Ishikawa (cell line): ENCODE results near the gene SLC5A10.

ENCODE experiments used
- CEBPB ChIP-seq: IDR thresholded peaks from 2 replicates; pipeline ENCODE4 v1.6.1; 2012
- CREB1 ChIP-seq: IDR thresholded peaks from 2 replicates; pipeline ENCODE4 v1.6.1; 2012; ENCODE audit warnings: low read depth
- EGR1 ChIP-seq: IDR thresholded peaks from 2 replicates; pipeline ENCODE4 v1.6.1; 2012
- EP300 ChIP-seq: IDR thresholded peaks from 2 replicates; pipeline ENCODE4 v1.6.1; 2012; ENCODE audit warnings: borderline replicate concordance
- FOXM1 ChIP-seq: IDR thresholded peaks from 2 replicates; pipeline ENCODE4 v1.6.1; 2012; ENCODE audit warnings: low read depth, borderline replicate concordance
- NFIC ChIP-seq: IDR thresholded peaks from 2 replicates; pipeline ENCODE4 v1.6.1; 2012
- RAD21 ChIP-seq: IDR thresholded peaks from 2 replicates; pipeline ENCODE4 v1.6.1; 2012; ENCODE audit warnings: low read depth
- TAF1 ChIP-seq: IDR thresholded peaks from 2 replicates; pipeline ENCODE4 v1.6.1; 2012; ENCODE audit warnings: low read depth, mild to moderate bottlenecking
- TCF12 ChIP-seq: IDR thresholded peaks from 2 replicates; pipeline ENCODE4 v1.6.1; 2012; ENCODE audit warnings: low read depth
- TEAD4 ChIP-seq: IDR thresholded peaks from 2 replicates; pipeline ENCODE4 v1.6.1; 2012
- YY1 ChIP-seq: IDR thresholded peaks from 2 replicates; pipeline ENCODE4 v1.6.1; 2012; ENCODE audit warnings: low read depth
- ZBTB7A ChIP-seq: IDR thresholded peaks from 2 replicates; pipeline ENCODE4 v1.6.1; 2012; ENCODE audit warnings: low read depth
- TF ChIP-seq, protein P1 (sequence below): IDR thresholded peaks from 2 replicates; pipeline ENCODE4 v1.6.1; 2012
- TF ChIP-seq, protein P2 (sequence below): IDR thresholded peaks from 2 replicates; pipeline ENCODE4 v1.6.1; 2012
- TF ChIP-seq, protein P3 (sequence below): IDR thresholded peaks from 2 replicates; pipeline ENCODE4 v1.6.1; 2012; ENCODE audit warnings: low read depth, mild to moderate bottlenecking

The SLC5A10 gene

DNA sequence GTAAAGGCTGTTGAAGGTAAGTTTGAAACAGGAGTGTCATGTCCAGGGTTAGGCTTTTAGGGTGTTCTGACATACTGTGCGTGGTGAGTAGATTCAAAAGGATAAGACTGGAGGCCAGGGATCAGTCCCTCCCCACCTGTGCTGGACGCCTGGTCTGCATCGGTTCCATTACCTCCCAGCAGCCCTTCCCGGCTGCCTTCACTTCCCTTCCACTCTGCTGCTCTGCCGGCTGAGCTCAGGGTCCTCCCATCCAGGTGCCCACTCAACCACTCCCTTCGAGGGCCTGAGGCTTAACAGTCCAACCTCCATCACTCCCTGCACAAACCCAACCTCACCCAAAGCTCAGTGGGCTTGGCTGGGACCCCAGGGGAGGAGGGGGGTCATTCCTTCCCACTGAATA is 4.1 kb upstream of the SLC5A10 start:
- TF ChIP-seq TEAD4 (no peak), CREB1 (no peak), CEBPB (no peak), ZBTB7A (no peak), TAF1 (no peak), FOXM1 (no peak), TCF12 (no peak), EP300 (no peak), RAD21 (no peak)
- TF ChIP-seq, protein P1, sequence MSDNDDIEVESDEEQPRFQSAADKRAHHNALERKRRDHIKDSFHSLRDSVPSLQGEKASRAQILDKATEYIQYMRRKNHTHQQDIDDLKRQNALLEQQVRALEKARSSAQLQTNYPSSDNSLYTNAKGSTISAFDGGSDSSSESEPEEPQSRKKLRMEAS, result no peak
- TF ChIP-seq, protein P2, sequence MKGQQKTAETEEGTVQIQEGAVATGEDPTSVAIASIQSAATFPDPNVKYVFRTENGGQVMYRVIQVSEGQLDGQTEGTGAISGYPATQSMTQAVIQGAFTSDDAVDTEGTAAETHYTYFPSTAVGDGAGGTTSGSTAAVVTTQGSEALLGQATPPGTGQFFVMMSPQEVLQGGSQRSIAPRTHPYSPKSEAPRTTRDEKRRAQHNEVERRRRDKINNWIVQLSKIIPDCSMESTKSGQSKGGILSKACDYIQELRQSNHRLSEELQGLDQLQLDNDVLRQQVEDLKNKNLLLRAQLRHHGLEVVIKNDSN, result no peak
- TF ChIP-seq, protein P3, sequence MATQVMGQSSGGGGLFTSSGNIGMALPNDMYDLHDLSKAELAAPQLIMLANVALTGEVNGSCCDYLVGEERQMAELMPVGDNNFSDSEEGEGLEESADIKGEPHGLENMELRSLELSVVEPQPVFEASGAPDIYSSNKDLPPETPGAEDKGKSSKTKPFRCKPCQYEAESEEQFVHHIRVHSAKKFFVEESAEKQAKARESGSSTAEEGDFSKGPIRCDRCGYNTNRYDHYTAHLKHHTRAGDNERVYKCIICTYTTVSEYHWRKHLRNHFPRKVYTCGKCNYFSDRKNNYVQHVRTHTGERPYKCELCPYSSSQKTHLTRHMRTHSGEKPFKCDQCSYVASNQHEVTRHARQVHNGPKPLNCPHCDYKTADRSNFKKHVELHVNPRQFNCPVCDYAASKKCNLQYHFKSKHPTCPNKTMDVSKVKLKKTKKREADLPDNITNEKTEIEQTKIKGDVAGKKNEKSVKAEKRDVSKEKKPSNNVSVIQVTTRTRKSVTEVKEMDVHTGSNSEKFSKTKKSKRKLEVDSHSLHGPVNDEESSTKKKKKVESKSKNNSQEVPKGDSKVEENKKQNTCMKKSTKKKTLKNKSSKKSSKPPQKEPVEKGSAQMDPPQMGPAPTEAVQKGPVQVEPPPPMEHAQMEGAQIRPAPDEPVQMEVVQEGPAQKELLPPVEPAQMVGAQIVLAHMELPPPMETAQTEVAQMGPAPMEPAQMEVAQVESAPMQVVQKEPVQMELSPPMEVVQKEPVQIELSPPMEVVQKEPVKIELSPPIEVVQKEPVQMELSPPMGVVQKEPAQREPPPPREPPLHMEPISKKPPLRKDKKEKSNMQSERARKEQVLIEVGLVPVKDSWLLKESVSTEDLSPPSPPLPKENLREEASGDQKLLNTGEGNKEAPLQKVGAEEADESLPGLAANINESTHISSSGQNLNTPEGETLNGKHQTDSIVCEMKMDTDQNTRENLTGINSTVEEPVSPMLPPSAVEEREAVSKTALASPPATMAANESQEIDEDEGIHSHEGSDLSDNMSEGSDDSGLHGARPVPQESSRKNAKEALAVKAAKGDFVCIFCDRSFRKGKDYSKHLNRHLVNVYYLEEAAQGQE, result no peak

DNA sequence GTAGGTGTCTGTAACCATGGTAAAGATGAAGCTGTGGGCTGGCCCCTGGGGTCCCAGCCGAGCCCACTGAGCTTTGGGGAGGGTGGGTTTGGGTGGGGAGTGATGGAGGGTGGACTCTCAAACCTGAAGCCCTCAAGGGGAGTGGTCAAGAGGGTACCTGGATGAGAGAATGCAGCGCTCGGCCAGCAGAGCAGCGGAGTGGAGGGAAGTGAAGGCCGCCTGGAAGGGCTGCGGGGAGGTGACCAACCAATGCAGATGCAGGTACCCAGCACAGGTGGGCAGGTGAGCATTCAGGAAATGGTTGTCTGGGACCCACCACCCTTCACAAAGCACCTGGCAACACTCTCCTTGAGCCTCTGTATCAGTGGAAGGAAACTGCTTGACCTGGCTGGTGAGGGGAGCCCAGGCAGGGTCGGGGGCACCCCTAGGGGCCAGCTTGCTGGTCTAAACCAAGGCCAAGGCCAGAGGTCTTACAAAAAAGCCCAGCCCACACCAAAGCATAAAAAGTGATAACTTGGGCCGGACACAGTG is 3.4 kb upstream of the SLC5A10 start:
- TF ChIP-seq YY1, result no peak
- TF ChIP-seq, protein P2, result no peak
- TF ChIP-seq NFIC, result no peak
- TF ChIP-seq, protein P3, result no peak
- TF ChIP-seq EGR1, result no peak
- no peak for TF ChIP-seq CREB1
- no peak for TF ChIP-seq TEAD4
- no peak for TF ChIP-seq CEBPB
- TF ChIP-seq, protein P1, result no peak
- no peak for TF ChIP-seq FOXM1

DNA sequence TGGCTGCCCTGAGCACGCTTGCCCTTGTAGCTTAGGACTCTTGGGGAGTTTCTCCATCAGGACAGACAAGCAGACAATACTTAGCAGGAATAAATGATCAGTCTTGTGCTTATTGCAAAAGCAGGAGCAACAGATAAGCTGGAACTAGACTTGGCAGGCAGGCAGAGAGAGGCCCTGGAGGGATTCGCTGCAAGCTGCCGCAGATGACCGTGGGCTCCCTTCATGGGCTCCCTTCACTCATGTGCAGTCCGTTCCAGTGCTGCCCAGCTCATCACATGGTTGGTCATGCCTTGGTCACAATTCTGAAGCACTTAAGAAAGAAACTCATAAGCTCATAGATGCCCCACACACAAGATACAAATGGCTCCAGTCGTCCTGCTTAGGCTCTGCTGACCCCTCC is 2.4 kb upstream of the SLC5A10 start:
- no peak for TF ChIP-seq NFIC
- no peak for TF ChIP-seq RAD21
- TF ChIP-seq FOXM1, result no peak
- no peak for TF ChIP-seq CREB1
- TF ChIP-seq, protein P3, result no peak
- TF ChIP-seq TEAD4, result no peak
- no peak for TF ChIP-seq YY1
- no peak for TF ChIP-seq ZBTB7A
- no peak for TF ChIP-seq EP300
- TF ChIP-seq CEBPB, result no peak
- TF ChIP-seq, protein P2, result no peak

DNA sequence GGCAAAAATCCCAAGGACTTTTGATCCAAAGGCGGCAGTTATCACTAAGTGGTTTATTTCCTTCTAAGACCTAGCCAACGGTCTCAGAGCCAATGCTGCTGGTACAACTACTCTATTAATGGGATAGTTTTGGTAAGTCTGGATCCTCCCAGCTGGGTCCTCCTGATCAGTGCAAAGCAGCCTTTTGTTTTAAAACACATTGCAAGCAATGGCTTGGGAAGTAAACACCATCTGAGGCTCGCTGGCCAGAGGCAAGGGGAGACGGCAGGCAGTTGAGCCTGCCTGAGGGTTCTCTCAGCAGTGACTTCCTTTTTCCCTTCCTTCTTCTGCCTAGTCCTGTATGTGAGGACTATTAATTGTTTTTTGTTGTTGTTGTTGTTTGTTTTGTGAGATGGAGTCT is 1.6 kb upstream of the SLC5A10 start:
- TF ChIP-seq TCF12, result no peak
- no peak for TF ChIP-seq EP300
- no peak for TF ChIP-seq TAF1
- TF ChIP-seq RAD21, result no peak
- no peak for TF ChIP-seq CEBPB
- TF ChIP-seq EGR1, result no peak
- TF ChIP-seq CREB1, result no peak
- TF ChIP-seq, protein P1, result no peak
- TF ChIP-seq, protein P2, result no peak
- no peak for TF ChIP-seq NFIC
- no peak for TF ChIP-seq ZBTB7A
- TF ChIP-seq, protein P3, result no peak
